Right lobe of liver (tissue), 6 donors: ENCODE measurements around the gene PDLIM7. TPM values are rescaled to one million over a fixed set of nuclear protein-coding genes. Genes with fewer than 3 reads are reported as not detected.

Source experiments
- ATAC-seq, 4 donors: fragments of 200-7000 bp; cut with Tn5 transposase; one replicate each; pipeline ENCODE4 v1.9.1; 2020; ENCODE audit warnings: mild to moderate bottlenecking in 4 of 4, moderate library complexity in 4 of 4
- DNase-seq, 3 donors: peaks; one replicate each; pipeline ENCODE4 v3.0.0-alpha.2; 2020
- H3K27ac ChIP-seq, 3 donors: fragments of 200-600 bp; one replicate each; pipeline ENCODE4 v1.8.0; 2022
- H3K27me3 ChIP-seq, 2 donors: fragments of 200-600 bp; one replicate each; pipeline ENCODE4 v1.8.0; 2022
- H3K36me3 ChIP-seq, 4 donors: fragments of 200-600 bp; sonication (generic) in 1 of 4; one replicate each; pipeline versions ENCODE4 v1.5.1 to v1.8.0; 2017 to 2022; ENCODE audit warnings: control low read depth in 1 of 4
- H3K4me1 ChIP-seq, 4 donors: fragments of 200-600 bp; sonication (generic) in 1 of 4; one replicate each; pipeline versions ENCODE4 v1.5.1 to v1.8.0; 2017 to 2022; ENCODE audit warnings: control low read depth in 1 of 4
- H3K4me3 ChIP-seq, 3 donors: fragments of 200-600 bp; one replicate each; pipeline ENCODE4 v1.8.0; 2022
- H3K9me3 ChIP-seq, 4 donors: fragments of 200-600 bp; sonication (generic) in 1 of 4; one replicate each; pipeline versions ENCODE4 v1.5.1 to v1.8.0; 2017 to 2022; ENCODE audit warnings: control low read depth in 1 of 4
- CTCF ChIP-seq, 4 donors: fragments of 200-600 bp in 3 of 4; fragments of 450-650 bp in 1 of 4; IDR thresholded peaks; one replicate each; pipeline versions ENCODE4 v1.5.1 to v1.8.0; 2016 to 2022; ENCODE audit warnings: antibody characterized with exemption in 4 of 4, mild to moderate bottlenecking in 2 of 4
- POLR2A ChIP-seq: fragments of 450-650 bp; IDR thresholded peaks from one replicate; pipeline ENCODE4 v1.6.1; 2017; ENCODE audit warnings: antibody characterized with exemption, mild to moderate bottlenecking
- WGBS: methylation state at CpG from one replicate; pipeline ENCODE4 v1.1.6; 2018; ENCODE audit warnings: low coverage, low lambda C conversion rate; ENCODE audit not compliant: insufficient coverage; ENCODE audit errors: missing lambda C conversion rate; 5-methylcytosine and 5-hydroxymethylcytosine counted together
- intact Hi-C, 2 donors: fragments of 100-400 bp; cut with DNase I; formaldehyde crosslinking; loops; one replicate each; pipeline versions ENCODE4 v1.11.2 to v1.14.1; 2022
- total RNA-seq, 6 experiments: library from RNA; depleted of rRNA in 2 of 6; stranded (reverse); fragments of >200 nt in 2 of 6; fragmentation: NEBNext Ultra II Directional in 3 of 6; extraction: Animal tissue kit (Norgen Biotek cat#: 25700) in 3 of 6; gene quantifications; one replicate each; pipeline versions ENCODE4 v1.1.0 to v1.2.4, GENCODE V29; 2016 to 2023
- donor health status: DM: no; HTN: yes; CAD: no.
- donor health status: DM: no; HTN: no; CAD: no.
- donor health status: DM: no; HTN: no; CAD: no.
- donor health status: DM: no; HTN: yes; CAD: no.
- donor health status: DM: no; HTN: yes; CAD: no.

The PDLIM7 gene
- total RNA-seq, 6 experiments from 2014 or later: 3.7 to 24.0 (median 13.6) TPM

- Histone ChIP-seq H3K27me3 (no peaks in the 10 kb centered on the region), H3K36me3 (no peaks in the 10 kb centered on the region), H3K27ac (no peak overlapping the region), H3K4me3 (no peak overlapping the region), H3K9me3 (no peaks in the 10 kb centered on the region), H3K4me1 (peaks cover 0 to 8% (median 1%) of the 10 kb centered on the region in 4 donors)
- intact Hi-C loops: no loop called here
- no peak for DNase-seq
- 62% methylated on average over 7 of the region's 7 CpGs for WGBS
- TF ChIP-seq POLR2A: no peak
- TF ChIP-seq CTCF (IDR thresholded peaks at IDR 0.05): no peak
- ATAC-seq: no peak
These were observed 23.4 kb downstream of the PDLIM7 start for GRCh38 chr5:177474002-177474476.

GRCh38 chr5:177473443-177474001 lies 23.9 kb downstream of the PDLIM7 start, which contains the start of gene DBN1:
DBN1 (minus strand) TSS chr5:177473634; CDS start chr5:177473521, 113 bp downstream.
- no peaks in the 10 kb centered on the region for H3K27me3 ChIP-seq
- TF ChIP-seq CTCF (IDR thresholded peaks at IDR 0.05) (no peak), POLR2A (no peak)
- H3K4me3 ChIP-seq: peak within 1 kb of the TSS; percentile 45 to 50 (median 45)
- no peaks in the 10 kb centered on the region for H3K36me3 ChIP-seq
- ATAC-seq (peak; percentile 36 to 50 (median 41)), DNase-seq (no peak)
- 45% methylated on average over 5 of the region's 69 CpGs for whole genome bisulfite sequencing
- no peak within 1 kb of the TSS for H3K27ac ChIP-seq
- H3K9me3 ChIP-seq: no peaks in the 10 kb centered on the region
- intact Hi-C loops: no loop called here
- peaks cover 0 to 5% (median 0%) of the 10 kb centered on the region in 4 donors for H3K4me1 ChIP-seq

GRCh38 chr5:177472460-177473442 lies 24.7 kb downstream of the PDLIM7 start:
- Histone ChIP-seq H3K4me1 (peaks cover 0 to 5% (median 0%) of the 10 kb centered on the region in 4 donors), H3K27me3 (no peaks in the 10 kb centered on the region), H3K36me3 (no peaks in the 10 kb centered on the region), H3K4me3 (peak overlapping the region; percentile 45 to 50 (median 45)), H3K27ac (no peak overlapping the region), H3K9me3 (no peaks in the 10 kb centered on the region)
- intact Hi-C loops: no loop called here
- TF ChIP-seq POLR2A (no peak), CTCF (IDR thresholded peaks at IDR 0.05) (no peak)
- DNase-seq (no peak), ATAC-seq (peak; percentile 7 to 29 (median 26))
- WGBS: 5% methylated on average over 10 of the region's 93 CpGs

GRCh38 chr5:177471610-177472356 lies 25.6 kb downstream of the PDLIM7 start:
- no peaks in the 10 kb centered on the region for H3K36me3 ChIP-seq
- intact Hi-C loops: no loop called here
- H3K27ac ChIP-seq: no peak overlapping the region
- WGBS: 70% methylated on average over 4 of the region's 14 CpGs
- H3K4me1 ChIP-seq: peaks cover 0 to 5% (median 0%) of the 10 kb centered on the region in 4 donors
- no peak overlapping the region for H3K4me3 ChIP-seq
- DNase-seq: no peak
- no peaks in the 10 kb centered on the region for H3K9me3 ChIP-seq
- no peak for ATAC-seq
- TF ChIP-seq CTCF (IDR thresholded peaks at IDR 0.05) (no peak), POLR2A (no peak)
- no peaks in the 10 kb centered on the region for H3K27me3 ChIP-seq
